Measurements from ENCODE around the gene KCNMB1. TPM values are rescaled to one million over a fixed set of nuclear protein-coding genes. Genes with fewer than 3 reads are reported as not detected.

KCNMB1 gene
- total RNA-seq, 1 donor from 2014 or later = 0.14 TPM

- no peaks in the 10 kb centered on the region for H3K9me3 ChIP-seq (ENCODE audit: insufficient read depth, low read depth, low read length)
- H3K27me3 ChIP-seq (ENCODE audit: insufficient read depth, low read length) = peaks cover 12% of the 10 kb centered on the region
- no peak overlapping the region for H3K9ac ChIP-seq (ENCODE audit: low read length)
- no peak overlapping the region for H2AFZ ChIP-seq (ENCODE audit: low read depth, low read length)
- H3K4me2 ChIP-seq (ENCODE audit: low read length) = no peak overlapping the region
- TF ChIP-seq CTCF (IDR thresholded peaks at IDR 0.05; ENCODE audit: insufficient read depth, low read depth, low read length) = no peak
- TF ChIP-seq EZH2 (IDR thresholded peaks at IDR 0.05; ENCODE audit: insufficient read depth, low read length) = no peak
- H3K27me3 Mint-ChIP-seq (ENCODE audit: low read depth, unreplicated experiment) = peaks cover 47% of the 10 kb centered on the region
- H3K9me3 Mint-ChIP-seq (ENCODE audit: unreplicated experiment) = no peaks in the 10 kb centered on the region
- peaks cover 2% of the 10 kb centered on the region for H3K36me3 Mint-ChIP-seq (ENCODE audit: low read depth, unreplicated experiment)
- no peak for DNase-seq (ENCODE audit: low read depth)
- H3K4me1 Mint-ChIP-seq (ENCODE audit: low read depth, unreplicated experiment) = no peaks in the 10 kb centered on the region
- H3K4me3 Mint-ChIP-seq (ENCODE audit: unreplicated experiment) = no peak overlapping the region
- no peaks in the 10 kb centered on the region for H4K20me1 ChIP-seq (ENCODE audit: insufficient read depth, low read length)
- no peak for FAIRE-seq
- H3K27ac ChIP-seq (ENCODE audit: low read depth, low read length) = no peak overlapping the region
- no peak overlapping the region for H3K4me3 ChIP-seq (ENCODE audit: insufficient read depth, low read depth, low read length)
- no peaks in the 10 kb centered on the region for H3K4me1 ChIP-seq (ENCODE audit: insufficient read depth, low read length)
- no peaks in the 10 kb centered on the region for H3K36me3 ChIP-seq (ENCODE audit: insufficient read depth, low read length)
- H3K79me2 ChIP-seq (ENCODE audit: insufficient read depth, low read length) = no peaks in the 10 kb centered on the region
- H3K27ac Mint-ChIP-seq (ENCODE audit: unreplicated experiment) = no peak overlapping the region
These were observed 31.2 kb downstream of the KCNMB1 start for GRCh38 chr5:170357955-170358444.

- FAIRE-seq (no peak), DNase-seq (ENCODE audit: low read depth) (no peak)
- no peak overlapping the region for H3K9ac ChIP-seq (ENCODE audit: low read length)
- H3K4me1 Mint-ChIP-seq (ENCODE audit: low read depth, unreplicated experiment) = no peaks in the 10 kb centered on the region
- peaks cover 57% of the 10 kb centered on the region for H3K27me3 Mint-ChIP-seq (ENCODE audit: low read depth, unreplicated experiment)
- no peak overlapping the region for H3K27ac Mint-ChIP-seq (ENCODE audit: unreplicated experiment)
- H3K4me3 Mint-ChIP-seq (ENCODE audit: unreplicated experiment) = no peak overlapping the region
- no peak overlapping the region for H2AFZ ChIP-seq (ENCODE audit: low read depth, low read length)
- H3K36me3 Mint-ChIP-seq (ENCODE audit: low read depth, unreplicated experiment) = peaks cover 2% of the 10 kb centered on the region
- H3K4me1 ChIP-seq (ENCODE audit: insufficient read depth, low read length) = no peaks in the 10 kb centered on the region
- no peak overlapping the region for H3K4me3 ChIP-seq (ENCODE audit: insufficient read depth, low read depth, low read length)
- no peak overlapping the region for H3K27ac ChIP-seq (ENCODE audit: low read depth, low read length)
- H3K9me3 Mint-ChIP-seq (ENCODE audit: unreplicated experiment) = no peaks in the 10 kb centered on the region
- TF ChIP-seq EZH2 (IDR thresholded peaks at IDR 0.05; ENCODE audit: insufficient read depth, low read length) (no peak), CTCF (IDR thresholded peaks at IDR 0.05; ENCODE audit: insufficient read depth, low read depth, low read length) (no peak)
- H3K36me3 ChIP-seq (ENCODE audit: insufficient read depth, low read length) = no peaks in the 10 kb centered on the region
- peaks cover 5% of the 10 kb centered on the region for H3K9me3 ChIP-seq (ENCODE audit: insufficient read depth, low read depth, low read length)
- H3K79me2 ChIP-seq (ENCODE audit: insufficient read depth, low read length) = no peaks in the 10 kb centered on the region
- H3K27me3 ChIP-seq (ENCODE audit: insufficient read depth, low read length) = peaks cover 14% of the 10 kb centered on the region
- H4K20me1 ChIP-seq (ENCODE audit: insufficient read depth, low read length) = no peaks in the 10 kb centered on the region
- no peak overlapping the region for H3K4me2 ChIP-seq (ENCODE audit: low read length)
These were observed 33.5 kb downstream of the KCNMB1 start for GRCh38 chr5:170355601-170356098.

- TF ChIP-seq EZH2 (IDR thresholded peaks at IDR 0.05; ENCODE audit: insufficient read depth, low read length) (no peak), CTCF (IDR thresholded peaks at IDR 0.05; ENCODE audit: insufficient read depth, low read depth, low read length) (no peak)
- Histone ChIP-seq H4K20me1 (ENCODE audit: insufficient read depth, low read length) (no peaks in the 10 kb centered on the region), H3K4me1 (ENCODE audit: insufficient read depth, low read length) (no peaks in the 10 kb centered on the region), H3K27me3 (ENCODE audit: insufficient read depth, low read length) (peaks cover 14% of the 10 kb centered on the region), H3K9me3 (ENCODE audit: insufficient read depth, low read depth, low read length) (peaks cover 5% of the 10 kb centered on the region), H3K79me2 (ENCODE audit: insufficient read depth, low read length) (no peaks in the 10 kb centered on the region), H3K4me3 (ENCODE audit: insufficient read depth, low read depth, low read length) (no peak overlapping the region), H3K36me3 (ENCODE audit: insufficient read depth, low read length) (no peaks in the 10 kb centered on the region), H3K4me2 (ENCODE audit: low read length) (no peak overlapping the region), H2AFZ (ENCODE audit: low read depth, low read length) (no peak overlapping the region), H3K9ac (ENCODE audit: low read length) (no peak overlapping the region), H3K27ac (ENCODE audit: low read depth, low read length) (no peak overlapping the region)
- H3K36me3 Mint-ChIP-seq (ENCODE audit: low read depth, unreplicated experiment) = peaks cover 2% of the 10 kb centered on the region
- H3K9me3 Mint-ChIP-seq (ENCODE audit: unreplicated experiment) = no peaks in the 10 kb centered on the region
- no peak overlapping the region for H3K4me3 Mint-ChIP-seq (ENCODE audit: unreplicated experiment)
- no peak for FAIRE-seq
- H3K4me1 Mint-ChIP-seq (ENCODE audit: low read depth, unreplicated experiment) = no peaks in the 10 kb centered on the region
- DNase-seq (ENCODE audit: low read depth) = no peak
- H3K27me3 Mint-ChIP-seq (ENCODE audit: low read depth, unreplicated experiment) = peaks cover 46% of the 10 kb centered on the region
- H3K27ac Mint-ChIP-seq (ENCODE audit: unreplicated experiment) = no peak overlapping the region
These were observed 35.2 kb downstream of the KCNMB1 start for GRCh38 chr5:170353961-170354360.

Measured in astrocyte (in vitro differentiated cells and primary cell).